GM19324 (cell line): Measurements from ENCODE around the gene DNAAF5.
A peak's percentile ranks its signal among the peaks of the same experiment; 100 is the strongest.

ENCODE experiments used
- ATAC-seq: cut with Tn5 transposase; IDR thresholded peaks from one replicate; pipeline ENCODE4 v1.9.1; 2021; ENCODE audit warnings: mild to moderate bottlenecking, moderate library complexity; ENCODE audit not compliant: unreplicated experiment, low FRiP score

Gene DNAAF5

DNA sequence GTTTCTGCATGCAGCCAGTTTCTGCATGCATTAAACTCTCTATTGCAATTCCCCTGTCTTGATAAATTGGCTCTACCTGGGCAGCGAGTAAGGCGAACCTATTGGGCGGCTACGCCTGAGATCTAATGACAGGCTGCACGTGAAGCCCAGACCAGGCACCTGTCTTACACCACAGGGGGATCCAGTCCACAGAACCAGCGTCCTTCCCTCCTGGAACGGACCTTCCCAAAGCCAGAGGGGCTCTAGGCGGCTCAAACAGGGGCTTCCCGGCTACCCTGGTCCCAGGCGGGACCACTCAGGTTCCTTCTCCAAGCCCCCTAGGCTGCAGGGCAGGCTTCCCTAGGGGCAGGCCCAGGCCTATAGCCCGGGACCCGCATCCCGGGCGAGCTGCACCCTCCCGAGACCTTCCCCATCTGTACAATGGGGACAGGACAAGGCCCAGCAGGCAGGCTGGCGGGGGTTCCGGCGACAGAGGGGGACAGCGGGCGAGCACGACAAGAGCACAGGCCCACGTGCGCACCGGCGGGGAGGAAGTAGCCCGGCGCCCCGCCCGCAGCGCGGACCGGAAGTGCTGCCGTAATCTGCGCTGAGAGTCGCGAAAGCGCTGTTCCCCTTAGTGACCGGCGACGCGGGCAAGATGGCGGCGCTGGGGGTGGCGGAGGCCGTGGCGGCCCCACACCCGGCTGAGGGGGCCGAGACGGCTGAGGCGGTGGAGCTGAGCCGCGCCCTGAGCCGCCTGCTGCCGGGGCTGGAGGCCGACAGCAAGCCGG is at the start of gene DNAAF5:
Gene DNAAF5 (plus strand): TSS at position 616 of the 770 bp plus-strand sequence. CDS start 22 bp downstream, at position 638.
- peak; percentile 92 for ATAC-seq

GRCh38 chr7:676972-677385 is 49.5 kb upstream of the DNAAF5 start:
- no peak for ATAC-seq

GRCh38 chr7:680411-681127 is 45.9 kb upstream of the DNAAF5 start:
- no peak for ATAC-seq

GRCh38 chr7:681551-682307 is 44.8 kb upstream of the DNAAF5 start:
- ATAC-seq = no peak

DNA sequence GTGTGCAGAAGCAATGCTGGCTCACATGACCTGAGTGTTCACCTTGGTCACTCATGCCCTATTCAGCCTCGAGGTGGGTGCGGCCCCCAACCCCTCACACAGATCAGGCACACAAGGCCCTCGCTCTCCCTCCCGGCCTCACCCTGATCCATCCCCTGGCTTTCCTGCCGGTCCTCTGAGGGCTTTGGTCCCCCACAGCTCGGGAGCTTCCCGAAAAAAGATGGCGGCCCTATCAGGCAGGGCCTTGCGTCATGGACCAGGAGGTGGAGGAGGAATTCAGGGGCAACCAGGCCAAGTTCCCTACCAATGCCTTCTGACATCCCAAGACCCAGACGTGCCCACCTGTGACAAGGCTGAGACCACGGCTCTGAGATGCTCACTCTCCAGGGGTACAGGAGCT is 43.7 kb upstream of the DNAAF5 start:
- no peak for ATAC-seq

GRCh38 chr7:683526-684205 is 42.8 kb upstream of the DNAAF5 start:
- no peak for ATAC-seq

DNA sequence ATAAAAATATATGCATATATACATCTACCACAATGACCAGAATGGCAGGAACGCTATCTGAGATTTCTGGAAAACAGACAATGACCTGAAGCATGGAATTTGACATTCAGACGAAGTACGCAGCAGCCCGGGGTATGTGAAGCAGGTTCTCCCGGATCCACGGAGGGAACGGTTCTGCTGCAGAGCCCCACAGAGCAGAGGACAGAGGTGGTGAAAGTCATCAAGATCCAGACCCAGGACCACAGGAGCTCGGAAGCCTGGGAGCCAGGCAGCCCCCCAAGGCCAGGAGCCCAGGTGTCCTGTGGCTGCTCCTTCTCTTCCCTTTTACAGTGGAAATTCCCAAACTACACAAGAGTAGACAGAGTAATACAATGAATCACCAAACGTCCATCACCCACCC is 42.1 kb upstream of the DNAAF5 start:
- no peak for ATAC-seq

GRCh38 chr7:685540-685939 is 41.0 kb upstream of the DNAAF5 start:
- ATAC-seq = no peak

DNA sequence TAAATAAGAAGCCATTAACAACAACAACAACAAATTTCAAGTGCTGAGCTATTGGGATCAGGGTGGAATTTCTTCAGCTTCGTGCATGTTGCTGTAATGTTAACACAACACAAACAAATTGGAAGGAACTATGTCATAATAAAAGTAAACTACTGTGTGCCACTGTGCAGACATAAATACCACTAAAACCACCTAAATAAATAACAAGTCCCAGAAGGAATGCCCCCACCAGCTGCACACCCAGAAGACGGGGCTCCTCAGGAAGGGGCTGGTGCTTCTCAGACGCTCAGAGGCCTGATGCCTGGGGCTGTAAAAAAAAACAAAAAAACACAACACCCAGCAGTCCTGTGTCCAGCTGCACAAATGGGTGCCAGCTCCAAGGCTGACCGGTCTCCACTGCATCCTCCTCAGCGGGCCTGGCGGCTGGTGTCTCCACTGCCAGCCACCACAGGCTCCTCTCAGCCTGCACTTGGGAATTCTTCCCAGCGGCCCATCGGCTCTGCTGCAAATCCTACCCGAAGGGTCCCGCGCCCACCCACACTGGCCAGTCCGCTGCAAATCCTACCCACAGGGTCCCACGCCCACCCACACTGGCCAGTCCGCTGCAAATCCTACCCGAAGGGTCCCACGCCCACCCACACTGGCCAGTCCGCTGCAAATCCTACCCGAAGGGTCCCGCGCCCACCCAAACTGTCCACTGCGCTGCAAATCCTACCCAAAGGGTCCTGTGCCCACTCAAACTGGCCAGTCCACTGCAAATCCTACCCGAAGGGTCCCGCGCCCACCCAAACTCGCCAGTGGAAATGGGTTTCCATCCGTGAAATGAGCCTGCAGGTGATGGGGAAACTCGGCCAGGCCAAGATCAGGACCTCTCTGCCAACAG is 35.8 kb upstream of the DNAAF5 start:
- ATAC-seq = no peak

DNA sequence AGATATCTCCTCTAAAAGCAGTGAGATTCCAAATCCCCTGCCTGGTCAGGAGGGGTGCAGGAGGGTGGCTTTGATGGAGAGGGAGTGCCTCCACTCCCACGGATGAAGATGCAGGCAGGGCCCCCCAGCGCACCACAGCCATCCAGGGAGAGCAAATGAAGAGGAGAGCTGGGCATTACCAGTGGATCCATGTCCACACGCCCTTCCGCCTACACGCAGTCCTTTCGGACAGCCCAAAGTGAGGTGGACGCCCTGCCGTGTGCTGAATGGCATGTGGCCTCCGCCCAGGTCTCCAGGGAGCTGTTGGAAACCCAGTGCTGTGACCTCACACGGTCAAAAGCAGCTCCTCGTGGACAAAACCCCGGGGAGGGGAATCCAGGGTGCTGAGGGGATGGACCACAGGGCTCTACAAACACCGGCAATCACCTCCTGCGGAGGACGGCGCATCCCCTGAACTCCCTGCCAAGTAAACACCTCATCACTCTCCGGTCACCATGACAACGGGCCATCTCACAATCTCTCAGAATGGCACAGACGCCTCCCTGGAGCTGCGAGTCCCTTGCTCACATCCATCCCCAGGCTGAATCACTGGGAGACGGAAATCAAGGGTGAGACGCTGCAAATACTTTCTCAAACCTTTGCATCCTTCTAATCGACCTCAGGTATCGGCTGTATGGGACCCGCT is 35.0 kb upstream of the DNAAF5 start:
- ATAC-seq = no peak

- ATAC-seq = no peak
These were observed 33.2 kb upstream of the DNAAF5 start for GRCh38 chr7:693280-693679.

DNA sequence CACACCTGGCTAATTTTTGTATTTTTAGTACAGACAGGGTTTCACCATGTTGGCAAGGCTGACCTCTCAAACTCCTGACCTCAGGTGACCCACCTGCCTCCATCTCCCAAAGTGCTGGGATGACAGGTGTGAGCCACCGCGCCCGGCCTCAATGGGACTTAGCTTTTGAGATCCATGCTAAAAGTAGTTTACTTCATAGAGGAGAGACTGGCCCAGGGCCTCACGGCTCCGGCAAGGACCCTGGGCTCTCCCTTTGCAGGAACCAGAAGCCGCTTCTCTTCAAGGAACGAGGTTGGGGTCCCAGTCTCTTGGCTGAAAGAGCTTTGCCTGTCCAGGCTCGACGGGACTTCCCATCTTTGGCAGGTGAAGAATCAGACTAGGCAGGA is 30.1 kb upstream of the DNAAF5 start:
- no peak for ATAC-seq

DNA sequence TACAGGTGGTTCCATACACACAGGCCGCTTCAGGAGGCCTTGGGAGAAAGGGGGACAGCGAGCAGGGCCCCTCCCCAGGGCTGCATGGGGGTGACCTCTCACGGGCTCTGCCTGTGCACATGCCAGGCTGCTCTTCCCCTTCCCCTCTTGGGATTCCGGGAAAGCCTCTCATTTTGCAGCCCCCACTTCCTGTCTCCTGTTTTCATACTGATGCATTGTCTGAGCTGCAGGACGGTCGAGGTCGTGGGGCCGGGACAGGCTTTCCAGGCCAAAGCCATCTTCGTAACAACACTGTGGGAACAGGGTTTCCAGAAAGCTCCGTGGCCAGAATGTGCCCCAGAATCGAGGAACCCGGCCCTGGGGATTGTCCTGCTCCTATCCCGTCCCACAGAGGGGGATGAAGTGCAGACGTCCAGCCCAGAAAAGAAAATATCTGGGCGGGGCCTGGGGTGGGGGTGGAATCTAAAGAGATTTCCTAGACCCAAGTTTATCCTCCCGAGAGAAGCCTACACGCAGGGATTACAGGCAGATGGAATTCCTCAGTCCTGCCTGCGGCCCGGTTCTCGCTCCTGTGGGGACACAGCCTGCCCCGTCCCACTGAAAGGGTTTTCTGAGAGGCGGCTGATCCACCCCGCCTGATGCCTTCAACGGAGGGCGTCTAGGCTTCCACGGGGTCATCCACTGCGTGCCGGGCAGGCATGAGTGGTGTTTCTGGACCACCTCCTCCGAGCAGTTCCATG is 29.5 kb upstream of the DNAAF5 start:
- ATAC-seq = no peak

- ATAC-seq = no peak
These were observed 27.7 kb upstream of the DNAAF5 start for GRCh38 chr7:698515-699475.

DNA sequence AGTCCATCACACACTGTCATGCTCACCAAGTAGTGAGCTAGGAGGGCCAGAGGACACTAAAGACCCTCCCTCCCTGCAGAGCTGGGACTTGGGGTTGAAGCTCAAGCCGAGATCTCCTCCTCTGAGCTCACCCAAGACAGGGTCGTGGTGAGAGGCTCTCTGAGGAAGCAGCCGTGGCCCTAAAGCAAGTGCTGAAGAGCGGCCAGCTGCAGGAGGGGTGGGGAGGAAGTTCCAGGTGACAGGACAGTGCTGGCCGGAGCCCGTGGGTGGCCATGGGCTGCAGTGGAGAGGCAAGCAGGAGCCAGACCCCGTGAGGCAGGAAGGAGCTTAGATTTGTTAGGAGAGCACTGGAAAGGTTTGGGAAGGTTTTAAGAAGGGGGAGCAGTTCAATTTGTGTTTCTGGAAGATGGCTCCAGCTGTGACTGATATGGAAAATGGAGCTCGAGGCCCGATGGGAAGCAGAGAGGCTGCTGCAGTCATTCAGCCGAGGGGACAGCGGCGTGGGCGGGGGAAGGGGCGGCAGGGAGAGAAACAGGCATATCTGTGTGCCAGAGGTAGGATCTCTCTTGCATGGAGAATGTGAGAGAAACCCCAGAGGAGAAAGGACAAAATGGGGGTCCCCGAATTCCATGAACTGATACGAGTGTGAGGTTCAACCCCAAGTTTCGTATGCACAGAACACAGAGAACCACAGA is 26.9 kb upstream of the DNAAF5 start:
- no peak for ATAC-seq

- no peak for ATAC-seq
These were observed 25.3 kb upstream of the DNAAF5 start for GRCh38 chr7:701086-701671.
